Measurements from ENCODE around the gene PGS1.

GRCh38 chr17:78355045-78355641, 23.3 kb upstream of the PGS1 start:
- TF ChIP-seq POLR2A (IDR thresholded peaks at IDR 0.05) (no peak), CTCF (IDR thresholded peaks at IDR 0.05) (no peak), POLR2AphosphoS5 (IDR thresholded peaks at IDR 0.05) (no peak), EP300 (IDR thresholded peaks at IDR 0.05) (no peak)
